H1 (cell line): ENCODE measurements around the gene CABP2. TPM values are rescaled to one million over a fixed set of nuclear protein-coding genes. Genes with fewer than 3 reads are reported as not detected.

Experiments used
- CTCF ChIA-PET: fragments of 300-600 bp; sonication (Branson Sonifier 250); formaldehyde crosslinking; loops from one replicate; lab custom pipeline; 2021; ENCODE audit not compliant: partially characterized antibody; lab: Charles Lee
- POLR2A ChIA-PET: fragments of 300-600 bp; sonication (Branson Sonifier 250); formaldehyde crosslinking; loops from one replicate; lab custom pipeline; 2021; ENCODE audit warnings: inconsistent platforms; ENCODE audit not compliant: partially characterized antibody; lab: Charles Lee
- DNase-seq, 2 experiments: peaks; one replicate each; pipeline versions ENCODE4 v3.0.0 to v3.0.0-alpha.2; 2010 to 2022; ENCODE audit warnings: low spot score in 2 of 2, low read depth in 1 of 2, mixed read lengths in 1 of 2
- FAIRE-seq: peaks from 2 replicates; lab custom pipeline; 2011; peaks lifted over from hg19 to GRCh38; lab: Jason Lieb, UNC
- H2AFZ ChIP-seq: 2 replicates; pipeline ENCODE4 v1.8.1; 2012; ENCODE audit warnings: low read length, inconsistent platforms
- H2AK5ac ChIP-seq: 2 replicates; pipeline ENCODE4 v1.6.1; 2013; ENCODE audit warnings: low read depth, low read length
- H2BK120ac ChIP-seq: replicated peaks from 2 replicates; pipeline ENCODE3; 2013; ENCODE audit warnings: low read depth, low read length, inconsistent platforms
- H2BK12ac ChIP-seq: 2 replicates; pipeline ENCODE4 v1.6.1; 2013; ENCODE audit warnings: low read depth, low read length
- H2BK15ac ChIP-seq: 2 replicates; pipeline ENCODE4 v1.6.1; 2013; ENCODE audit warnings: low read length
- H2BK20ac ChIP-seq: 2 replicates; pipeline ENCODE4 v1.6.1; 2013; ENCODE audit warnings: low read length
- H2BK5ac ChIP-seq: 2 replicates; pipeline ENCODE4 v1.6.1; 2013; ENCODE audit warnings: low read depth, low read length
- H3K14ac ChIP-seq: 2 replicates; pipeline ENCODE4 v1.6.1; 2013; ENCODE audit warnings: inconsistent platforms; ENCODE audit not compliant: insufficient read length
- H3K18ac ChIP-seq: 2 replicates; pipeline ENCODE4 v1.6.1; 2013; ENCODE audit warnings: low read length; ENCODE audit errors: extremely low read depth
- H3K23ac ChIP-seq: 2 replicates; pipeline ENCODE4 v1.6.1; 2013; ENCODE audit warnings: inconsistent platforms; ENCODE audit not compliant: insufficient read length
- H3K23me2 ChIP-seq: 2 replicates; pipeline ENCODE4 v1.6.1; 2013; ENCODE audit warnings: low read depth, low read length
- H3K27ac ChIP-seq: 2 replicates; pipeline ENCODE4 v1.6.1; 2011; ENCODE audit warnings: low read depth, low read length, inconsistent platforms
- H3K27me3 ChIP-seq, 4 experiments: replicated peaks in 1 of 4; 1 replicate in 1 of 4; 2 replicates in 3 of 4; pipeline versions ENCODE4 v1.6.1 to v1.8.1; 2011 to 2013; ENCODE audit warnings: low read length in 3 of 4, mild to moderate bottlenecking in 3 of 4, inconsistent platforms in 2 of 4, mixed read lengths in 2 of 4, moderate library complexity in 1 of 4; ENCODE audit not compliant: control insufficient read depth in 3 of 4, insufficient read depth in 3 of 4; ENCODE audit errors: extremely low read depth in 1 of 4
- H3K36me3 ChIP-seq, 4 experiments: 2 replicates each; pipeline versions ENCODE4 v1.6.1 to v1.8.1; 2011 to 2013; ENCODE audit warnings: mild to moderate bottlenecking in 4 of 4, low read length in 3 of 4, moderate library complexity in 2 of 4, control low read depth in 1 of 4, inconsistent platforms in 1 of 4; ENCODE audit not compliant: insufficient read depth in 4 of 4, control insufficient read depth in 2 of 4
- H3K4ac ChIP-seq: replicated peaks from 2 replicates; pipeline ENCODE3; 2013; ENCODE audit warnings: low read length, low read depth, mixed read lengths, inconsistent platforms; ENCODE audit not compliant: insufficient read length
- H3K4me1 ChIP-seq, 4 experiments: replicated peaks in 1 of 4; 1 replicate in 1 of 4; 2 replicates in 3 of 4; pipeline versions ENCODE4 v1.6.1 to v1.8.1; 2011 to 2013; ENCODE audit warnings: low read length in 3 of 4, inconsistent platforms in 2 of 4, mixed read lengths in 1 of 4; ENCODE audit not compliant: insufficient read depth in 4 of 4, control insufficient read depth in 3 of 4
- H3K4me2 ChIP-seq, 2 experiments: 2 replicates each; pipeline versions ENCODE4 v1.6.1 to v1.8.1; 2011 to 2013; ENCODE audit warnings: low read depth in 2 of 2, low read length in 2 of 2, control low read depth in 1 of 2, inconsistent platforms in 1 of 2, mild to moderate bottlenecking in 1 of 2; ENCODE audit not compliant: insufficient read depth in 1 of 2
- H3K4me3 ChIP-seq, 4 experiments: fragments of 200-600, 300-600 bp in 1 of 4; sonication (generic), shearing (Covaris generic), sonication (Bioruptor Twin) in 1 of 4; 2 replicates each; pipeline versions ENCODE4 v1.5.1 to v1.8.1; 2011 to 2016; ENCODE audit warnings: low read length in 4 of 4, low read depth in 3 of 4, control low read depth in 2 of 4, inconsistent platforms in 2 of 4, mild to moderate bottlenecking in 2 of 4, mixed read lengths in 1 of 4, moderate library complexity in 1 of 4; ENCODE audit not compliant: insufficient read depth in 2 of 4; ENCODE audit errors: extremely low read depth in 1 of 4
- H3K56ac ChIP-seq: replicated peaks from 2 replicates; pipeline ENCODE3; 2013; ENCODE audit warnings: low read depth, mild to moderate bottlenecking, mixed read lengths, low read length, inconsistent platforms; ENCODE audit not compliant: insufficient read length
- H3K79me1 ChIP-seq: 2 replicates; pipeline ENCODE4 v1.6.1; 2013; ENCODE audit warnings: low read depth, low read length, control low read depth
- H3K79me2 ChIP-seq, 2 experiments: 2 replicates each; pipeline versions ENCODE4 v1.6.1 to v1.8.1; 2012 to 2013; ENCODE audit warnings: low read length in 2 of 2, mild to moderate bottlenecking in 2 of 2, inconsistent platforms in 1 of 2; ENCODE audit not compliant: insufficient read depth in 2 of 2, control insufficient read depth in 1 of 2
- H3K9ac ChIP-seq, 4 experiments: replicated peaks in 1 of 4; 1 replicate in 1 of 4; 2 replicates in 3 of 4; pipeline versions ENCODE4 v1.6.1 to v1.8.1; 2011 to 2013; ENCODE audit warnings: low read depth in 3 of 4, low read length in 3 of 4, control low read depth in 2 of 4, mild to moderate bottlenecking in 2 of 4, moderate library complexity in 2 of 4, inconsistent platforms in 1 of 4; ENCODE audit errors: extremely low read depth in 1 of 4
- H3K9me3 ChIP-seq, 2 experiments: 2 replicates each; pipeline versions ENCODE4 v1.6.1 to v1.8.1; 2012 to 2013; ENCODE audit warnings: mild to moderate bottlenecking in 2 of 2, moderate library complexity in 2 of 2, control low read depth in 1 of 2, inconsistent platforms in 1 of 2, low read depth in 1 of 2, low read length in 1 of 2, mixed read lengths in 1 of 2; ENCODE audit not compliant: insufficient read depth in 2 of 2
- H4K20me1 ChIP-seq, 2 experiments: replicated peaks in 1 of 2; 2 replicates each; pipeline versions ENCODE3 to v1.8.1; 2011 to 2013; ENCODE audit warnings: inconsistent platforms in 2 of 2, low read length in 2 of 2, mild to moderate bottlenecking in 1 of 2; ENCODE audit not compliant: insufficient read depth in 2 of 2, control insufficient read depth in 1 of 2
- H4K5ac ChIP-seq: 2 replicates; pipeline ENCODE4 v1.6.1; 2013; ENCODE audit warnings: low read length, low read depth, mixed read lengths, inconsistent platforms; ENCODE audit not compliant: insufficient read length
- H4K8ac ChIP-seq: 2 replicates; pipeline ENCODE4 v1.8.0; 2013; ENCODE audit warnings: mild to moderate bottlenecking, moderate library complexity, low read length, inconsistent platforms; ENCODE audit not compliant: insufficient read depth; ENCODE audit errors: extremely low read depth
- H4K91ac ChIP-seq: replicated peaks from 2 replicates; pipeline ENCODE3; 2013; ENCODE audit warnings: low read length, mixed read lengths, inconsistent platforms; ENCODE audit not compliant: insufficient read length
- GTF2F1 ChIP-seq: IDR thresholded peaks from 2 replicates; pipeline ENCODE4 v1.6.1; 2012; ENCODE audit warnings: low read depth, low read length, improper control_type of control experiment, borderline replicate concordance
- NRF1 ChIP-seq: IDR thresholded peaks from 2 replicates; pipeline ENCODE4 v1.6.1; 2011; ENCODE audit warnings: mild to moderate bottlenecking, low read depth, low read length, improper control_type of control experiment
- POLR2A ChIP-seq, 2 experiments: IDR thresholded peaks; 1 replicate in 1 of 2; 2 replicates in 1 of 2; pipeline ENCODE4 v1.6.1; 2011; ENCODE audit warnings: low read depth in 2 of 2, low read length in 2 of 2, mild to moderate bottlenecking in 2 of 2; ENCODE audit errors: control extremely low read depth in 1 of 2
- WGBS, 2 experiments: shearing (Covaris generic) in 1 of 2; methylation state at CpG; one replicate each; pipeline versions ENCODE4 v1.1.6 to v1.1.7; 2013 to 2015; ENCODE audit warnings: low lambda C conversion rate in 2 of 2, mixed read lengths in 2 of 2, inconsistent platforms in 1 of 2, low coverage in 1 of 2, missing lambda C conversion rate in 1 of 2; ENCODE audit not compliant: insufficient replicate concordance in 2 of 2, insufficient coverage in 1 of 2, insufficient read length in 1 of 2; ENCODE audit errors: extremely low coverage in 1 of 2, missing lambda C conversion rate in 1 of 2; 5-methylcytosine and 5-hydroxymethylcytosine counted together
- polyA plus RNA-seq, 7 experiments: library from polyadenylated mRNA; depleted of rRNA in 3 of 7; stranded (reverse) in 5 of 7; unstranded in 2 of 7; fragments of >200 nt in 5 of 7; fragments of 200-250 nt in 2 of 7; gene quantifications; 1 replicate in 5 of 7; 2 replicates in 1 of 7; 4 replicates in 1 of 7; pipeline versions ENCODE4 v1.2.1 to v1.2.3, GENCODE V29; 2011 to 2013; ENCODE audit warnings: missing spikeins in 2 of 7, mixed read lengths in 2 of 7
- total RNA-seq: library from RNA; stranded (reverse); fragmentation: NEBNext Ultra II Directional; extraction: Animal tissue kit (Norgen Biotek cat#: 25700); gene quantifications from 2 replicates; pipeline ENCODE4 v1.2.1, GENCODE V29; 2021

The CABP2 gene
- total and polyA plus RNA-seq, 2 of the 8 experiments (the other 6 are each of a cell fraction or from before 2014, with no cell fraction given): not detected

- POLR2A ChIA-PET: no interaction called here
Measured at GRCh38 chr11:67516806-67517205, 6.4 kb downstream of the CABP2 start.

More at GRCh38 chr11:67516806-67517205, 6.4 kb downstream of the CABP2 start:
- Histone ChIP-seq H4K91ac (no peak overlapping the region), H4K8ac (peak overlapping the region; percentile 45), H3K79me1 (no peaks in the 10 kb centered on the region), H3K4me3 (no peak overlapping the region), H3K27me3 (peaks cover 0 to 8% (median 2%) of the 10 kb centered on the region in 4 experiments; a peak in 2 of 7 replicates), H2BK5ac (no peak overlapping the region), H3K4me2 (no peak overlapping the region), H3K14ac (no peak overlapping the region), H4K20me1 (no peaks in the 10 kb centered on the region), H2BK120ac (no peak overlapping the region), H3K9ac (no peak overlapping the region), H3K56ac (no peak overlapping the region), H3K23me2 (no peaks in the 10 kb centered on the region), H3K4me1 (no peaks in the 10 kb centered on the region), H2BK20ac (no peak overlapping the region), H2AK5ac (no peak overlapping the region), H2AFZ (no peak overlapping the region), H3K18ac (no peak overlapping the region), H3K27ac (no peak overlapping the region), H3K4ac (no peak overlapping the region), H4K5ac (no peak overlapping the region), H3K79me2 (no peaks in the 10 kb centered on the region), H3K23ac (no peak overlapping the region), H3K9me3 (no peaks in the 10 kb centered on the region), H3K36me3 (no peaks in the 10 kb centered on the region), H2BK12ac (0 out of 2 replicates have a peak overlapping the region, but pooled peaks have one; percentile 50), H2BK15ac (no peak overlapping the region)
- CTCF ChIA-PET: interaction anchor here (1.4 kb wide), 1 partner anchor 56 kb away, joined by 5 read pairs; no protein-coding TSS in a partner anchor
- TF ChIP-seq POLR2A (IDR thresholded peaks at IDR 0.05; ENCODE audit: control extremely low read depth in 1 of 2, low read depth in 2 of 2, low read length in 2 of 2) (no peak), NRF1 (no peak), GTF2F1 (no peak)
- FAIRE-seq (no peak), DNase-seq (no peak)
- 91% methylated on average over 9 of the region's 9 CpGs; no CpG with 5 or more reads in 1 of the 2 experiments for WGBS, 2 experiments
